ENCODE measurements around the gene WDFY3. TPM values are rescaled to one million over a fixed set of nuclear protein-coding genes. Genes with fewer than 3 reads are reported as not detected.

Gene WDFY3
- total RNA-seq, 1 donor, result 91.9 TPM

DNA sequence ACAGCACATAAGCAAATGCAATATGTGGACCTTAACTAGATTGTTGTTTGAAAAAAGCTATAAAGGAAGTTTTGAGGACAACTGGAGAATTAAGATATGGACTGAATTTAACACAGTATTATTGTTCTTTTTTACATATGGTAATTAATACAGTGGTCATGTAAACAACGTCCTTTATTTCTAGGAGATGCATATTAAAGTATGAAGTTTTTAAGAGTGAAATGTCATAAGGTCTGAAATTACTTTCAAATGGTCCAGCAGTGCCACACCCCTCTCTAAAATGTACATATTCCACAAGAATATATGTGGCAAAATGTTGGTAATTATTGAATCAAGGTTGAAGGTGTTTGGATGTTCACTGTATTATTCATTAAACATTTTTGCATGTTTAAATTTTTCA lies 40.9 kb downstream of the WDFY3 start:
- no peak overlapping the region for H2AFZ ChIP-seq (ENCODE audit: low read length)
- H3K9me3 ChIP-seq (ENCODE audit: low read depth, low read length), result no peaks in the 10 kb centered on the region
- DNase-seq (ENCODE audit: insufficient read length, low spot score, missing footprints), result no peak
- H3K27me3 ChIP-seq (ENCODE audit: insufficient read depth, low read length), result no peaks in the 10 kb centered on the region
- H3K4me1 ChIP-seq (ENCODE audit: insufficient read depth, low read length), result peaks cover 7% of the 10 kb centered on the region
- H3K4me2 ChIP-seq (ENCODE audit: insufficient read depth, low read length), result no peak overlapping the region
- peaks cover 64% of the 10 kb centered on the region for H3K79me2 ChIP-seq (ENCODE audit: insufficient read depth, low read length)
- no peak overlapping the region for H3K4me3 ChIP-seq (ENCODE audit: insufficient read depth, low read length)
- peaks cover 3% of the 10 kb centered on the region for H4K20me1 ChIP-seq (ENCODE audit: insufficient read depth, low read length)
- H3K27ac ChIP-seq (ENCODE audit: low read depth, low read length), result no peak overlapping the region
- TF ChIP-seq, protein P1, sequence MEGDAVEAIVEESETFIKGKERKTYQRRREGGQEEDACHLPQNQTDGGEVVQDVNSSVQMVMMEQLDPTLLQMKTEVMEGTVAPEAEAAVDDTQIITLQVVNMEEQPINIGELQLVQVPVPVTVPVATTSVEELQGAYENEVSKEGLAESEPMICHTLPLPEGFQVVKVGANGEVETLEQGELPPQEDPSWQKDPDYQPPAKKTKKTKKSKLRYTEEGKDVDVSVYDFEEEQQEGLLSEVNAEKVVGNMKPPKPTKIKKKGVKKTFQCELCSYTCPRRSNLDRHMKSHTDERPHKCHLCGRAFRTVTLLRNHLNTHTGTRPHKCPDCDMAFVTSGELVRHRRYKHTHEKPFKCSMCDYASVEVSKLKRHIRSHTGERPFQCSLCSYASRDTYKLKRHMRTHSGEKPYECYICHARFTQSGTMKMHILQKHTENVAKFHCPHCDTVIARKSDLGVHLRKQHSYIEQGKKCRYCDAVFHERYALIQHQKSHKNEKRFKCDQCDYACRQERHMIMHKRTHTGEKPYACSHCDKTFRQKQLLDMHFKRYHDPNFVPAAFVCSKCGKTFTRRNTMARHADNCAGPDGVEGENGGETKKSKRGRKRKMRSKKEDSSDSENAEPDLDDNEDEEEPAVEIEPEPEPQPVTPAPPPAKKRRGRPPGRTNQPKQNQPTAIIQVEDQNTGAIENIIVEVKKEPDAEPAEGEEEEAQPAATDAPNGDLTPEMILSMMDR (IDR thresholded peaks at IDR 0.05; ENCODE audit: extremely low read depth, low read depth, low read length), result no peak
- H3K36me3 ChIP-seq (ENCODE audit: insufficient read depth, low read length), result peaks cover 18% of the 10 kb centered on the region

DNA sequence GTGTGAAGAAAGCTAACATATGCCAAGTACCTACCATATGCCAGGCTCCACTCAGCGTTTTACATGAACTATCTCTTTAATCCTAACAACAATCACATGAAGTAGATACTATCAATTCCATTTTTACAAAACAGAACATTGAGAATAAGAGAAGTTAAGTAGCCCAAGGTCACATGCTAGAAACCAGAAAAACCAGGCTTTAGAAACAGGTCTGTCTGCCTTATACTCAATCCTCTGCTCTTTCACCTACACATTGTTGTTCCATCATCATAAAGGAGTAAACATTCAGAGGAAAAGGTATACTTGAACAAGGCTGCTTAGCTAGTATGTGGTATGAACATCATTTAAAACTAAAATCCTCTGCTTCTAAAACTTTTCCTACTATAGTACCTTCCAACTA lies 42.1 kb downstream of the WDFY3 start:
- no peak overlapping the region for H3K4me2 ChIP-seq (ENCODE audit: insufficient read depth, low read length)
- H3K27ac ChIP-seq (ENCODE audit: low read depth, low read length), result no peak overlapping the region
- TF ChIP-seq, protein P1 (IDR thresholded peaks at IDR 0.05; ENCODE audit: extremely low read depth, low read depth, low read length), result no peak
- H4K20me1 ChIP-seq (ENCODE audit: insufficient read depth, low read length), result peaks cover 3% of the 10 kb centered on the region
- H3K9me3 ChIP-seq (ENCODE audit: low read depth, low read length), result no peaks in the 10 kb centered on the region
- H3K4me3 ChIP-seq (ENCODE audit: insufficient read depth, low read length), result no peak overlapping the region
- no peak for DNase-seq (ENCODE audit: insufficient read length, low spot score, missing footprints)
- peaks cover 12% of the 10 kb centered on the region for H3K4me1 ChIP-seq (ENCODE audit: insufficient read depth, low read length)
- peaks cover 14% of the 10 kb centered on the region for H3K36me3 ChIP-seq (ENCODE audit: insufficient read depth, low read length)
- peaks cover 65% of the 10 kb centered on the region for H3K79me2 ChIP-seq (ENCODE audit: insufficient read depth, low read length)
- no peak overlapping the region for H2AFZ ChIP-seq (ENCODE audit: low read length)
- no peaks in the 10 kb centered on the region for H3K27me3 ChIP-seq (ENCODE audit: insufficient read depth, low read length)

DNA sequence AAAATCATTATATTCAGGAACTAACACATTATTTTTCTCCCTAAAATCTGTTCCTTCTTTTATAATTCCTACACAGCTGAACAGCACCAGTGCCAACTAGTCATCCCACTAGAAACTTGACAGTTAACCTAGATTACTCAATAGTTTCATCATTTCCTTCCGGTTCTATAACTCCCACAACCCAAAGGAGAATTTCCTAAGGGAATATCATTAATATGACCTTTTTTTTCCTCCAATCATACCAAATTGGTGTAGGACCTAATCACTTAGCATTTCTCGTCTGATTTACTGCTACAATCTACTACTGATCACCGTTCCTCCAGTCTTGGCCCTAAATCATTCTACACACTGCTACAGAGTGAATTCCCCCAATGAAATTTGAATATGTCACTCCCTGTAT lies 45.9 kb downstream of the WDFY3 start:
- no peaks in the 10 kb centered on the region for H3K9me3 ChIP-seq (ENCODE audit: low read depth, low read length)
- H4K20me1 ChIP-seq (ENCODE audit: insufficient read depth, low read length), result peaks cover 3% of the 10 kb centered on the region
- peak overlapping the region; percentile 18 for H3K27ac ChIP-seq (ENCODE audit: low read depth, low read length)
- peaks cover 30% of the 10 kb centered on the region for H3K4me1 ChIP-seq (ENCODE audit: insufficient read depth, low read length)
- H3K27me3 ChIP-seq (ENCODE audit: insufficient read depth, low read length), result no peaks in the 10 kb centered on the region
- TF ChIP-seq, protein P1 (IDR thresholded peaks at IDR 0.05; ENCODE audit: extremely low read depth, low read depth, low read length), result no peak
- H3K36me3 ChIP-seq (ENCODE audit: insufficient read depth, low read length), result no peaks in the 10 kb centered on the region
- H2AFZ ChIP-seq (ENCODE audit: low read length), result no peak overlapping the region
- H3K4me3 ChIP-seq (ENCODE audit: insufficient read depth, low read length), result no peak overlapping the region
- H3K79me2 ChIP-seq (ENCODE audit: insufficient read depth, low read length), result peaks cover 65% of the 10 kb centered on the region
- peak; percentile 86 for DNase-seq (ENCODE audit: insufficient read length, low spot score, missing footprints)
- peak overlapping the region; percentile 43 for H3K4me2 ChIP-seq (ENCODE audit: insufficient read depth, low read length)

DNA sequence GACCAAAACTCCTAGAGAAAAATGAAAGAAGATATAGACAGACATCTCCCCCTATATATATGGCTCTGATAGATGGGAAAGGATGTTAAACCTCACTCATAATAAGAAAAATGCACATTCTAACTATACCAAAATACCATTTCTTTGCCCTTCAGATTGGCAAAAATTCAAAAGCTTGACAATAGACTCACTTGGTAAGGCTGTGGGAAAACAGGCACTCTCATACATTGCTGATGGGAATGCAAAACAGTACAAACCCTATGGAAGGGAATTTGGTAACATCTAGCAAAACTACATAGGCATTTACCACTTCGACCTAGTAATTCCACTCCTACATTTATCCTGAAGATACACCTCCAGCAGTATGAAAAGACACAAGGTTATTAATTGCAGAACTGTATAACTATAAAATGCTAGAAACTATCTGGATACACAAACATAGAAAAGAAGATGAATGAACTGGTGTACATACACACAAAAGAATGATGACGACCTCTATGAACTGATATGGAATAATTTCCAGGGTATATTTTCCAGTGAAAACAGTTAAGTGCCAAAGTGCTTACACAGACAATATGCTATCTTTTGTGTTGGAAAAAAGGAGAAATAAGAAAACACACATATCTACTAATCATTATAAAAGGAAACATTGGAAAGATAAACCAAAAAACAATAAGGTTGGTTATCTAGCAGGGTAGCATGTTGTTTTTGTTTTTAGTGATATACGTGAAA lies 48.5 kb downstream of the WDFY3 start:
- peaks cover 57% of the 10 kb centered on the region for H3K79me2 ChIP-seq (ENCODE audit: insufficient read depth, low read length)
- no peak for DNase-seq (ENCODE audit: insufficient read length, low spot score, missing footprints)
- H3K36me3 ChIP-seq (ENCODE audit: insufficient read depth, low read length), result no peaks in the 10 kb centered on the region
- H3K27ac ChIP-seq (ENCODE audit: low read depth, low read length), result no peak overlapping the region
- H3K4me3 ChIP-seq (ENCODE audit: insufficient read depth, low read length), result no peak overlapping the region
- H4K20me1 ChIP-seq (ENCODE audit: insufficient read depth, low read length), result peaks cover 5% of the 10 kb centered on the region
- H3K27me3 ChIP-seq (ENCODE audit: insufficient read depth, low read length), result no peaks in the 10 kb centered on the region
- H3K4me2 ChIP-seq (ENCODE audit: insufficient read depth, low read length), result no peak overlapping the region
- H3K4me1 ChIP-seq (ENCODE audit: insufficient read depth, low read length), result peaks cover 33% of the 10 kb centered on the region
- TF ChIP-seq, protein P1 (IDR thresholded peaks at IDR 0.05; ENCODE audit: extremely low read depth, low read depth, low read length), result no peak
- H2AFZ ChIP-seq (ENCODE audit: low read length), result no peak overlapping the region
- H3K9me3 ChIP-seq (ENCODE audit: low read depth, low read length), result no peaks in the 10 kb centered on the region

All from osteoblast (primary cell).